GM19035 (cell line): ENCODE data around the gene VPS35L.

ENCODE experiments used
- ATAC-seq: cut with Tn5 transposase; IDR thresholded peaks from one replicate; pipeline ENCODE4 v1.9.1; 2021; ENCODE audit not compliant: unreplicated experiment

VPS35L gene

DNA sequence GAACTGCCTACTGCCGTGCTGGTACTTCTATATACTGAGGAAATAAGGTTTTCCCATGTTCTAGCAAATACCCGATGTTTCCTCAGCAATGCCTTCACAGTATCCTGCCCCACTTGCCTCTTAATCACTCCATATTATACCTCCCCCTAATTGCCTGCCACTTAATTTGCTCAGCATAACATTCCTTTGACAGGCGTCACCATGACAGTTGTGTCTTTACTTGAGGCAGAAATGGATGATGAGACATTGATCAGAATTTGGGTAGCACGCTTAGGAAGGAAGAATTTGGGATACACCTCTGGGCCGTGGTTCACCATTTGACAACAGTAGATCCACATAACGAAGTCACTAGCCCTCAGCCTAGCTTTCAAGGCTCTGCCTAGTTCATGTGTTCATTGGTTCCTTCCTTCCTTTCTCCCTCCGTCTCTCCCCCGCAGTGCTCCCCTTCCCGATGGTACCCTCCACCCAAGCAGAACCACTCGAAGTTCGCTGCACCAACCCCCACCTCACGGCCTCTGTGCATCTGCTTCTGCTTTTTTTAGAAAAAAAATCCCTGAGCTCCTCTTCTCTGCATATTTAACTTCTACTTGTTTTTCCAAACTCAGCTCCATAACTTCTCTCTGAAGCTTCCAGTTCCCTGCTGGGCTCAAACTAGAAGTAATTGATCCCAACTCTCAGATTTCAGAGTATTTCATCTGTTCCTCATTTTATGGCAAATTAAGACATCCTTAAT lies 182.0 kb downstream of the VPS35L start:
- no peak for ATAC-seq

DNA sequence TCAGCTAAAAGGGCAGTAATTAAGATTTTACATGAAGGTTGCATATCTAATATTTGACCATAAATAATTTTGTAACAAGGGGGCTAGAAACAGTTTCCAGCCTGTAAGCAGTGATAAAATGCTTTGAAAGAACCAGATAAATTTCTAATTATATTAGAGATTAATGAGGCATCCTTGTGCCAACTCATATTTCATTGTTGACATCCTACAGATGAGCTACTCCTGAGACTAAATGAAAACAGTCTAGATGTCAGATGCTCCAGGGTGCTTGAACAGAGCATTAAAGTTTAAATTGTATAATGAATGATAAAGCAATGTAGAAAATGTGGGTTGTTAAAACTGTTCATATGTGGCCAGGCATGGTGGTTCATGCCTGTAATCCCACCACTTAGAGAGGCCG lies 185.9 kb downstream of the VPS35L start:
- ATAC-seq = no peak

DNA sequence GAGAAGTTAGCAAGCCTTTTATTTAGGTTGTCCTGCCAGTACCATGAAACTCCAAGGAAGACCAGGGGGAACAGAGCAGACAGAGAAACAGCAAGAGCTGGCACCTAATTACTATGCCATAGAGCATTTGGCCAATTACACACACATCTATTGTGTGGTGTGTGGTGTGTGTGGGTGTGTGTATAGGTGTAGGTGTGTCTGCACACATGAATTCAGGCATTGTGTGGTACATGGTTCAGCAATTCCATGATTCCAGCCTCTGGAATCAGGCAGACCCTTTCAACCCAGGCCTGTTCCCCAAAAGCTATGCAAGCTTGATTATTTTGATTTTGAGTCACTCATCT lies 188.3 kb downstream of the VPS35L start:
- no peak for ATAC-seq

DNA sequence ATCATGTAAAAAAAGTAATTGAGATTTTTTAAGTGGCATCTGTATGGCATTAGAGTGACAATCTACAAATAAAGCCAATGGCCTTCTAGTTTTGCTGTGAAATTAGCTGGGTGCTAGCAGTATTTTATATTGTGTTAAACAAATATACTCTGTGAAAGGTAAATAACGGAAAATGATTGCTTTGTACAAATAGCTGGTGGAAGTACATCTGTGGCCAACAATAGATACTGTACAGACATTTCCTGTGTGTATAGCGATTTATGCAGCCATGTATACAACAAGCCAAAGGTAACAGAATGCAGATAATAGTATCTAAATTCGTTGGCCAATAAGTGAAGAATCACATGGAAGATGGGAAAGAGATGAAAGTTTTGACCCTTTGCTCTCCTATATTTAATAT lies 189.2 kb downstream of the VPS35L start:
- no peak for ATAC-seq

DNA sequence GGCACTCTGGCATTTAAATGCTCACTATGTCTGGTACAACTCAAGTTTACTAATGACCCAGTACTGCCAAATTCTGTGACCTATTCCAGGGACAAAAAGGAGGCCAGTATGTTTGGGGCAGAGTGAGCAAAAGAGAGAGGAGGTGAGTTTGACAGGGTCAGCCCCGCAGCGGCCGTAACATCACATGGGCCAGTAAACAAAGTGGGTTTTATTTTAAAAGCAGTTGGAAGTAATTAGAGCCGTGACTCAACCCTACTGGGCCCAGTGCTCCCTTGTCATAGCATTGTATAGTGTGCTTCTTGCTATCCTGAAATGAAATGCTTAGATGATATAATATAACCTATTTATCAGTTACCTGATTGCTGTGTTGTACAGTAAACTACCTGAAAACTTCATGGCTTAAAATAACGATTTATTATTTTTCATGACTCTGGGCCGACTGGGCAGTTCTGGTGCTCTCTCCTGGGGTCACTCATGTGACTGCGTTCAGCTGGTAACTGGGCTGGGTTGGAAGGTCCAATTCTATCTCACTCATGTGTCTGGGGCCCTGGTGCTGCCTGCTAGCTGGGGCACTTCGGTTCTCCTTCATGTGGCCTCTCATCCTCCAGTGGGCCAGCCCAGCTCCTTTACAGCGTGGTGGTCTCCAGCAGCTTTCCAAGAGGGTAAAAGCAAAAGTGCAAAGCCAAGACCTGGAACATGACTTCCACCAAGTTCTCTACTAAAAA lies 189.9 kb downstream of the VPS35L start:
- ATAC-seq = no peak

DNA sequence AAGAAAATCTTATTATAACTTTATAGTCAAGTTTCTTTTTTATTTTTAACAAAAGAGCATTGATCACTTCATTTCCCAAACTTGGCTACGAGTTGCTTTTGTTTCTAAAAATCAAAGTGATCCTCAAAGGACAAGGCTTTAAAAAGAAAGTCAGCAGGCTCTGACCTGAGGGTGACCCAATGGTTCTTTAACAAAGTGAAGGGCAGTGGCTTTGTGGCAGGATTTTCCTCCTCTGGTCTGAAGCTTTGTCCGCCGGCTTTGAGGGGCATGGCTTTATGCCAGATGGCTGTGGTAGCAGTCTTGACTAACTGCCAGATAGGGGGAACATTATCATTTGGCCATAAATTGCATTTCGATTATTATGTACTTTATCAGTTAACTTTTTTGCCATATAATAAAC lies 191.1 kb downstream of the VPS35L start:
- no peak for ATAC-seq

DNA sequence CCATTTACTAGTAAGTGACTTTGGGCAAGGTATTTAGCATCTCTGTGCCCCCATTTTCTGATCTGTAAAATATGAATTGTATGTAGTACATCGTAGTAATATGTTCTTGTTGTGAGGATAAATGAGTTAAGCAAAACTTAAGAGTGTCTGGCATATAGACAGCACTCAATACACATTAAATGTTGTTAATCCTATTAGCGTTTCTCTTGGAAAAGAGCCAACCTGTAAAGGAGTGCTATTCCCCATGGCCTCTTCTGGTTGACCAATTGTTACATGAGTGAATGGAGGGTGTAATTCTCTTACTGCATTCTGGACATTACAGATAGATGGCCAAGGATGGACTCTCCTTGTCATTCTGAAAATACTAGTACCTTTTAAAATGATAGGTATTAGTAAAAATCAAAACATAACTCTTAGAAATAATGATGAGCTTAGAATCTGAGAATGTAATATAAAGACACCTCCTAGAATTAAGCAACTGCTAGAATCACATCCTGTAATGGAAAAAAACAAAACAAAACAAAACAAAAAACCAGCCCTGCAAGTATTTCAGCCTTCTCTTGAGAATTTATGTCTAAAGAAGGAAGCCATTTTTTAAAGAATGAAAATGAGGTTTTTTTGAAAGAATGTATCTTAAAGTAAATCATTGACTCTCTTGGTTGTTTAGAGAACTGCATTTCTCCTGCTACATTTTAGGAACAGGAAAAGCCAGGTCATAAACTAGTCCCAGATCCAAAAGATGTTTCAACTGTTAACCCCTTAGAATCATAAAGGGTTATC lies 193.1 kb downstream of the VPS35L start:
- no peak for ATAC-seq

DNA sequence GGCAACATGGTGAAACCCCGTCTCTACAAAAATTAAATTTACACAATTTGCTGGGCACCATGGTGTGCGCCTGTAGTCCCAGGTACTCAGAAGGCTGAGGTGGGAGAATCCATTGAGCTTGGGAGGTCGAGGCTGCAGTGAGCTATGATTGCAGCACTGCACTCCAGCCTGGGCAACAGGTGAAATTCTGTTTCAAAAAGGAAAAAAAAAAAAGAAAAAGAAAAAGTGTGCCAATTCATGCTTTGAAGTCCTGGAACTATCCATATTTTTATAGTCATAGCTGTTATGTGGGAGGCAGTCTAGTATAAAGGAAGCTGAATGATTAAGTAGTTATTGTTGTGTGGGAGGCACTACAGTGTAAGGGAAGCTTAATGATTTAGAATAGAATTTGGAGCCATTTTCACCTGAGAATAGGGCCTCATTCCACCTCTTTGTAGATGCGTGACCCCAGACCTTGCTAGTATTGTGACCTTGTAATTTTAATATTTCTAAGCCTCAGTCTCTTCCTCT lies 194.1 kb downstream of the VPS35L start:
- no peak for ATAC-seq
